Neural cell (in vitro differentiated cells): ENCODE data around the gene LRRC56. TPM values are rescaled to one million over a fixed set of nuclear protein-coding genes. Genes with fewer than 3 reads are reported as not detected.

Experiments
- H2AFZ ChIP-seq: fragments of 200-600, 300-800 bp; sonication (generic), shearing (Covaris generic); 2 replicates; pipeline ENCODE4 v1.6.0; 2014; ENCODE audit warnings: low read depth, mild to moderate bottlenecking, antibody characterized with exemption, low read length, moderate library complexity
- H3F3A ChIP-seq: fragments of 200-600 bp; shearing (Covaris generic); 2 replicates; pipeline ENCODE4 v1.6.1; 2016; ENCODE audit warnings: mild to moderate bottlenecking, moderate library complexity, mixed read lengths, antibody characterized with exemption, low read length; ENCODE audit not compliant: insufficient read depth, poor library complexity, severe bottlenecking
- H3K27ac ChIP-seq: fragments of 200-600, 300-800 bp; sonication (generic), shearing (Covaris generic); 2 replicates; pipeline ENCODE4 v1.5.1; 2014; ENCODE audit warnings: mild to moderate bottlenecking, low read length, moderate library complexity
- H3K27me3 ChIP-seq: fragments of 300-800, 200-600 bp; sonication (generic), shearing (Covaris generic); 2 replicates; pipeline ENCODE4 v1.6.0; 2014; ENCODE audit warnings: mild to moderate bottlenecking, low read depth, low read length, moderate library complexity; ENCODE audit not compliant: insufficient read depth
- H3K36me3 ChIP-seq: fragments of 300-800, 200-600 bp; sonication (generic), shearing (Covaris generic); 2 replicates; pipeline ENCODE4 v1.5.1; 2014; ENCODE audit warnings: mild to moderate bottlenecking, antibody characterized with exemption, low read length, moderate library complexity; ENCODE audit not compliant: insufficient read depth
- H3K4me2 ChIP-seq: fragments of 300-800, 200-600 bp; sonication (generic), shearing (Covaris generic); 2 replicates; pipeline ENCODE4 v1.6.0; 2014; ENCODE audit warnings: mild to moderate bottlenecking, low read length
- H3K4me3 ChIP-seq: fragments of 300-800, 200-600 bp; sonication (generic), shearing (Covaris generic); 2 replicates; pipeline ENCODE4 v1.5.1; 2014; ENCODE audit warnings: mild to moderate bottlenecking, low read length, moderate library complexity
- H3K79me2 ChIP-seq: fragments of 200-600 bp; shearing (Covaris generic); replicated peaks from 2 replicates; pipeline ENCODE4 v1.6.0; 2014; ENCODE audit warnings: mild to moderate bottlenecking, low read length, moderate library complexity; ENCODE audit not compliant: insufficient read depth
- H3K9ac ChIP-seq: fragments of 300-800, 200-600 bp; sonication (generic), shearing (Covaris generic); 2 replicates; pipeline ENCODE4 v1.6.1; 2016; ENCODE audit warnings: mild to moderate bottlenecking, low read length, mixed read lengths
- H3K9me2 ChIP-seq: fragments of 200-600 bp; shearing (Covaris generic); 2 replicates; pipeline ENCODE4 v1.6.1; 2016; ENCODE audit warnings: mild to moderate bottlenecking, low read length, mixed read lengths; ENCODE audit not compliant: insufficient read depth
- H3K9me3 ChIP-seq: fragments of 200-600, 300-800 bp; sonication (generic), shearing (Covaris generic); 2 replicates; pipeline ENCODE4 v1.6.1; 2016; ENCODE audit warnings: mild to moderate bottlenecking, mixed run types, low read length, moderate library complexity, mixed read lengths
- H4K20me1 ChIP-seq: fragments of 200-600 bp; shearing (Covaris generic); 2 replicates; pipeline ENCODE4 v1.6.1; 2016; ENCODE audit warnings: mild to moderate bottlenecking, mixed run types; ENCODE audit not compliant: insufficient read depth
- CTCF ChIP-seq: fragments of 450-650 bp; IDR thresholded peaks from 2 replicates; pipeline ENCODE4 v1.5.1; 2014; ENCODE audit warnings: antibody characterized with exemption, mild to moderate bottlenecking, moderate library complexity; ENCODE audit not compliant: poor library complexity, severe bottlenecking
- EP300 ChIP-seq: fragments of 450-650 bp; conservative IDR thresholded peaks from 2 replicates; pipeline ENCODE4 v1.6.1; 2014; ENCODE audit warnings: antibody characterized with exemption, mild to moderate bottlenecking, moderate library complexity; ENCODE audit not compliant: poor library complexity, severe bottlenecking
- EZH2 ChIP-seq: fragments of 200-600, 300-800 bp; shearing (Covaris generic), sonication (generic); IDR thresholded peaks from 2 replicates; pipeline ENCODE4 v1.6.1; 2014; ENCODE audit warnings: antibody characterized with exemption, low read length, borderline replicate concordance, mild to moderate bottlenecking; ENCODE audit not compliant: insufficient read depth, poor library complexity, severe bottlenecking
- MXI1 ChIP-seq: fragments of 450-650 bp; conservative IDR thresholded peaks from 2 replicates; pipeline ENCODE4 v1.6.1; 2014; ENCODE audit warnings: antibody characterized with exemption, mild to moderate bottlenecking; ENCODE audit not compliant: poor library complexity, severe bottlenecking
- POLR2AphosphoS5 ChIP-seq: IDR thresholded peaks from 2 replicates; pipeline ENCODE4 v1.6.1; 2012
- RAD21 ChIP-seq: fragments of 450-650 bp; conservative IDR thresholded peaks from 2 replicates; pipeline ENCODE4 v1.6.1; 2014; ENCODE audit warnings: antibody characterized with exemption, mild to moderate bottlenecking, moderate library complexity
- REST ChIP-seq: IDR thresholded peaks from 2 replicates; pipeline ENCODE4 v1.6.1; 2012; ENCODE audit warnings: borderline replicate concordance
- SMC3 ChIP-seq: fragments of 450-650 bp; conservative IDR thresholded peaks from 2 replicates; pipeline ENCODE4 v1.6.1; 2014; ENCODE audit warnings: antibody characterized with exemption, mild to moderate bottlenecking, moderate library complexity; ENCODE audit not compliant: poor library complexity
- TAF1 ChIP-seq: IDR thresholded peaks from 2 replicates; pipeline ENCODE4 v1.6.1; 2012; ENCODE audit warnings: low read depth
- polyA plus RNA-seq: library from polyadenylated mRNA; depleted of rRNA; stranded (reverse); fragments of >200 nt; gene quantifications from 2 replicates; pipeline ENCODE4 v1.2.3, GENCODE V29; 2014

LRRC56 gene
- polyA plus RNA-seq, 1 donor from 2014 or later: 0.76 TPM

GRCh38 chr11:539971-540481 lies 2.7 kb downstream of the LRRC56 start:
- H3K9ac ChIP-seq: no peak overlapping the region

GRCh38 chr11:540583-541432 lies 3.5 kb downstream of the LRRC56 start:
- Histone ChIP-seq H3F3A (no peaks in the 10 kb centered on the region), H3K27ac (no peak overlapping the region), H4K20me1 (no peaks in the 10 kb centered on the region)

More at GRCh38 chr11:539971-540481, 2.7 kb downstream of the LRRC56 start:
- Histone ChIP-seq H3K4me3 (no peak overlapping the region), H4K20me1 (no peaks in the 10 kb centered on the region), H3K79me2 (no peaks in the 10 kb centered on the region), H2AFZ (no peak overlapping the region), H3K9me3 (no peaks in the 10 kb centered on the region), H3K27ac (no peak overlapping the region), H3K4me2 (no peak overlapping the region), H3K9me2 (no peaks in the 10 kb centered on the region), H3K27me3 (no peaks in the 10 kb centered on the region), H3F3A (no peaks in the 10 kb centered on the region), H3K36me3 (no peaks in the 10 kb centered on the region)
- TF ChIP-seq CTCF (no peak), RAD21 (no peak), TAF1 (no peak), EP300 (no peak), MXI1 (no peak)

More at GRCh38 chr11:540583-541432, 3.5 kb downstream of the LRRC56 start:
- Histone ChIP-seq H3K4me2 (no peak overlapping the region), H3K9me3 (no peaks in the 10 kb centered on the region), H3K9ac (no peak overlapping the region), H2AFZ (no peak overlapping the region), H3K4me3 (no peak overlapping the region), H3K27me3 (no peaks in the 10 kb centered on the region), H3K79me2 (no peaks in the 10 kb centered on the region), H3K36me3 (no peaks in the 10 kb centered on the region), H3K9me2 (no peaks in the 10 kb centered on the region)
- TF ChIP-seq POLR2AphosphoS5 (no peak), MXI1 (no peak), RAD21 (no peak), REST (no peak), EP300 (no peak), CTCF (no peak), TAF1 (no peak), SMC3 (no peak), EZH2 (no peak)
